ENCODE measurements around the gene BROX.

The BROX gene

DNA sequence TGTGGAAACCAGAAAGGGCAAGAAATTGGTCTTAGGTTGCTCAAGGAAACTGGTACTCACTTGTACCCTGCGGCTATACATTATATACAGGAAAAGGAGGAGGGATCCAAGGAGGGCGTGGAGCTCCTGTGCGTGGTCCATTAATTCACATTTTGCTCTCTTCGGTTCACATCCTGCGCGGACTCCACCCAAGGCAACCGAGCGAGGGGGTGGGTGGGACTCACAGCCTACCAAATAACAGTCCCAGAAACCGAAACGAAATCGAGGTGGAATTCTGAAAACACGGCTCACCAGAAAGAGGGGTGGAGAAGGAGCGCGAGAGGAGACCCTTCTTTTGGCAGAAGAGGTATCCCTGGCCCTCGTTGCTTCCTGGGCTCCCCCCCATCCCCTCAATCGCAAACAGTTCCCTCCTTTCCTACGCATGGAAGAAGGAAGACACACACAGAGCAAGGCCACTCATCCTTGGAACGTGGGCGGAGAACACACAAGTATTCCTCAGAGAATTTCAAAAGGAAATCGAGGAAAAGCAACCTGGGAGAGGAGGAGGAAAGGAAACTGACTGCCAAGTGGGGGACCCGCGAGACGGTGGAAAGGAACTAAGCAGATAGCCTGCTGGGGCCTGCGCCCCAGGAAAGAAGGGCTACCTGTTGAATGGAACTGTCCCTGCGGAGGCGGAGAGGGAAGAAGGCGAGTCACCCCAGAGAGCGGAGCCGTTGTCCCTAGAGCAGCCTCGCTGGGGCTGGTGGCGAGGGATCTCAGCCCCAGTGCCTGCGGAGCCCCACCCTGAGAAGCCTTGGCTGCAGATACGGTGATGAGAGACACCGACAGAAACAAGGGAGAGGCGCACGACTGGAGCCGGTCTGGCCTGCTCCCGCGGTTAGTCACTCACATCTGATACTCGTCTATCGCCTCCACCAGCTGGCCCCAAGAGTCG is 778 bp upstream of the BROX start (continued):
- TF ChIP-seq ZNF704 (tag by site-specific recombination; IDR thresholded peaks at IDR 0.05) (no peak), ZNF623 (tag by site-specific recombination; IDR thresholded peaks at IDR 0.05) (no peak), ZBTB49 (tag by site-specific recombination; IDR thresholded peaks at IDR 0.05; ENCODE audit: low read depth) (no peak), ZSCAN4 (tag by site-specific recombination; IDR thresholded peaks at IDR 0.05) (no peak), ZNF18 (tag by site-specific recombination; IDR thresholded peaks at IDR 0.05) (no peak; the same call in 1 of the 2 replicates), ZNF624 (tag by site-specific recombination; IDR thresholded peaks at IDR 0.05) (no peak), ZNF701 (tag by site-specific recombination; IDR thresholded peaks at IDR 0.05) (no peak), ZNF692 (tag by site-specific recombination; IDR thresholded peaks at IDR 0.05) (no peak), ZXDB (tag by site-specific recombination; IDR thresholded peaks at IDR 0.05) (peak; percentile 7; the same call in 1 of the 2 replicates), ZNF555 (tag by site-specific recombination; conservative IDR thresholded peaks at IDR 0.05) (no peak), ZNF37A (tag by site-specific recombination; IDR thresholded peaks at IDR 0.05) (no peak), OVOL3 (tag by site-specific recombination; IDR thresholded peaks at IDR 0.05) (no peak), ZNF513 (tag by site-specific recombination; IDR thresholded peaks at IDR 0.05) (no peak), FEZF1 (tag by site-specific recombination; IDR thresholded peaks at IDR 0.05) (no peak), GLIS2 (tag by site-specific recombination; IDR thresholded peaks at IDR 0.05) (peak; percentile 37; the same call in 1 of the 2 replicates), ZNF529 (tag by site-specific recombination; IDR thresholded peaks at IDR 0.05; ENCODE audit: insufficient replicate concordance) (no peak)
- TF ChIP-seq, protein P1, sequence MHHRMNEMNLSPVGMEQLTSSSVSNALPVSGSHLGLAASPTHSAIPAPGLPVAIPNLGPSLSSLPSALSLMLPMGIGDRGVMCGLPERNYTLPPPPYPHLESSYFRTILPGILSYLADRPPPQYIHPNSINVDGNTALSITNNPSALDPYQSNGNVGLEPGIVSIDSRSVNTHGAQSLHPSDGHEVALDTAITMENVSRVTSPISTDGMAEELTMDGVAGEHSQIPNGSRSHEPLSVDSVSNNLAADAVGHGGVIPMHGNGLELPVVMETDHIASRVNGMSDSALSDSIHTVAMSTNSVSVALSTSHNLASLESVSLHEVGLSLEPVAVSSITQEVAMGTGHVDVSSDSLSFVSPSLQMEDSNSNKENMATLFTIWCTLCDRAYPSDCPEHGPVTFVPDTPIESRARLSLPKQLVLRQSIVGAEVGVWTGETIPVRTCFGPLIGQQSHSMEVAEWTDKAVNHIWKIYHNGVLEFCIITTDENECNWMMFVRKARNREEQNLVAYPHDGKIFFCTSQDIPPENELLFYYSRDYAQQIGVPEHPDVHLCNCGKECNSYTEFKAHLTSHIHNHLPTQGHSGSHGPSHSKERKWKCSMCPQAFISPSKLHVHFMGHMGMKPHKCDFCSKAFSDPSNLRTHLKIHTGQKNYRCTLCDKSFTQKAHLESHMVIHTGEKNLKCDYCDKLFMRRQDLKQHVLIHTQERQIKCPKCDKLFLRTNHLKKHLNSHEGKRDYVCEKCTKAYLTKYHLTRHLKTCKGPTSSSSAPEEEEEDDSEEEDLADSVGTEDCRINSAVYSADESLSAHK (tag by site-specific recombination; IDR thresholded peaks at IDR 0.05): no peak
- TF ChIP-seq, protein P2, sequence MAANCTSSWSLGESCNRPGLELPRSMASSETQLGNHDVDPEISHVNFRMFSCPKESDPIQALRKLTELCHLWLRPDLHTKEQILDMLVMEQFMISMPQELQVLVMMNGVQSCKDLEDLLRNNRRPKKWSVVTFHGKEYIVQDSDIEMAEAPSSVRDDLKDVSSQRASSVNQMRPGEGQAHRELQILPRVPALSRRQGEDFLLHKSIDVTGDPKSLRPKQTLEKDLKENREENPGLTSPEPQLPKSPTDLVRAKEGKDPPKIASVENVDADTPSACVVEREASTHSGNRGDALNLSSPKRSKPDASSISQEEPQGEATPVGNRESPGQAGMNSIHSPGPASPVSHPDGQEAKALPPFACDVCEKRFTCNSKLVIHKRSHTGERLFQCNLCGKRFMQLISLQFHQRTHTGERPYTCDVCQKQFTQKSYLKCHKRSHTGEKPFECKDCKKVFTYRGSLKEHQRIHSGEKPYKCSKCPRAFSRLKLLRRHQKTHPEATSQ (tag by site-specific recombination; IDR thresholded peaks at IDR 0.05): no peak
- TF ChIP-seq, protein P3, sequence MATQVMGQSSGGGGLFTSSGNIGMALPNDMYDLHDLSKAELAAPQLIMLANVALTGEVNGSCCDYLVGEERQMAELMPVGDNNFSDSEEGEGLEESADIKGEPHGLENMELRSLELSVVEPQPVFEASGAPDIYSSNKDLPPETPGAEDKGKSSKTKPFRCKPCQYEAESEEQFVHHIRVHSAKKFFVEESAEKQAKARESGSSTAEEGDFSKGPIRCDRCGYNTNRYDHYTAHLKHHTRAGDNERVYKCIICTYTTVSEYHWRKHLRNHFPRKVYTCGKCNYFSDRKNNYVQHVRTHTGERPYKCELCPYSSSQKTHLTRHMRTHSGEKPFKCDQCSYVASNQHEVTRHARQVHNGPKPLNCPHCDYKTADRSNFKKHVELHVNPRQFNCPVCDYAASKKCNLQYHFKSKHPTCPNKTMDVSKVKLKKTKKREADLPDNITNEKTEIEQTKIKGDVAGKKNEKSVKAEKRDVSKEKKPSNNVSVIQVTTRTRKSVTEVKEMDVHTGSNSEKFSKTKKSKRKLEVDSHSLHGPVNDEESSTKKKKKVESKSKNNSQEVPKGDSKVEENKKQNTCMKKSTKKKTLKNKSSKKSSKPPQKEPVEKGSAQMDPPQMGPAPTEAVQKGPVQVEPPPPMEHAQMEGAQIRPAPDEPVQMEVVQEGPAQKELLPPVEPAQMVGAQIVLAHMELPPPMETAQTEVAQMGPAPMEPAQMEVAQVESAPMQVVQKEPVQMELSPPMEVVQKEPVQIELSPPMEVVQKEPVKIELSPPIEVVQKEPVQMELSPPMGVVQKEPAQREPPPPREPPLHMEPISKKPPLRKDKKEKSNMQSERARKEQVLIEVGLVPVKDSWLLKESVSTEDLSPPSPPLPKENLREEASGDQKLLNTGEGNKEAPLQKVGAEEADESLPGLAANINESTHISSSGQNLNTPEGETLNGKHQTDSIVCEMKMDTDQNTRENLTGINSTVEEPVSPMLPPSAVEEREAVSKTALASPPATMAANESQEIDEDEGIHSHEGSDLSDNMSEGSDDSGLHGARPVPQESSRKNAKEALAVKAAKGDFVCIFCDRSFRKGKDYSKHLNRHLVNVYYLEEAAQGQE (tag by site-specific recombination; IDR thresholded peaks at IDR 0.05): no peak; the same call in 1 of the 2 replicates

Data from HEK293 (cell line).